Fibroblast of villous mesenchyme (primary cell): Measurements from ENCODE around the gene NAA25. TPM values are rescaled to one million over a fixed set of nuclear protein-coding genes. Genes with fewer than 3 reads are reported as not detected.

Source experiments
- DNase-seq: peaks from one replicate; pipeline ENCODE4 v3.0.0-alpha.2; 2010; ENCODE audit warnings: low read depth
- H3K4me3 ChIP-seq: 2 replicates; pipeline ENCODE4 v1.5.1; 2011; ENCODE audit warnings: low read depth, mild to moderate bottlenecking, low read length
- total RNA-seq: library from RNA; depleted of rRNA; stranded (reverse); fragments of >200 nt; gene quantifications from 2 replicates; pipeline ENCODE4 v1.2.3, GENCODE V29; 2012
- TF ChIP-seq, protein P1 (sequence below): IDR thresholded peaks from 2 replicates; pipeline ENCODE4 v1.5.1; 2012; ENCODE audit warnings: low read depth, mild to moderate bottlenecking, low read length; ENCODE audit not compliant: insufficient read depth

The NAA25 gene
- total RNA-seq, 1 donor: 30.7 TPM

DNA sequence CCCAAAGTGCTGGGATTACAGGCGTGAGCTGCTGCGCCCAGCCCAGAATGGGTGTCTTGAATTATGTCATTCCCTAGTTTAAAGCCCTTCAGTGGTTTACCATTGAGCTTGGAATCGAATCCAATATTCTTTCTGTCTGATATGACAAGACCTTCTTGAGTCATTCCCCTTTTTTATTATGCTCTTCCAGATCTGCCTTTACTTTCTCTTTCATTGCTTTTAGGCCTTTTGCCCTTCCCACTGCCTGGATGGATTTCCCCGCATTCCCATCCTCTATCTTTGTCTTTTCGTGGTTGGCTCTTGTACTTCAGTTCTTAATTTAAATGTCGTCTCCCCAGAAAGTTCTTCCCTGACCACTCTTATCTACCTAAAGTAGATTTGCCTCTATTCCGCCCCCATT lies 18.3 kb upstream of the NAA25 start:
- TF ChIP-seq, protein P1, sequence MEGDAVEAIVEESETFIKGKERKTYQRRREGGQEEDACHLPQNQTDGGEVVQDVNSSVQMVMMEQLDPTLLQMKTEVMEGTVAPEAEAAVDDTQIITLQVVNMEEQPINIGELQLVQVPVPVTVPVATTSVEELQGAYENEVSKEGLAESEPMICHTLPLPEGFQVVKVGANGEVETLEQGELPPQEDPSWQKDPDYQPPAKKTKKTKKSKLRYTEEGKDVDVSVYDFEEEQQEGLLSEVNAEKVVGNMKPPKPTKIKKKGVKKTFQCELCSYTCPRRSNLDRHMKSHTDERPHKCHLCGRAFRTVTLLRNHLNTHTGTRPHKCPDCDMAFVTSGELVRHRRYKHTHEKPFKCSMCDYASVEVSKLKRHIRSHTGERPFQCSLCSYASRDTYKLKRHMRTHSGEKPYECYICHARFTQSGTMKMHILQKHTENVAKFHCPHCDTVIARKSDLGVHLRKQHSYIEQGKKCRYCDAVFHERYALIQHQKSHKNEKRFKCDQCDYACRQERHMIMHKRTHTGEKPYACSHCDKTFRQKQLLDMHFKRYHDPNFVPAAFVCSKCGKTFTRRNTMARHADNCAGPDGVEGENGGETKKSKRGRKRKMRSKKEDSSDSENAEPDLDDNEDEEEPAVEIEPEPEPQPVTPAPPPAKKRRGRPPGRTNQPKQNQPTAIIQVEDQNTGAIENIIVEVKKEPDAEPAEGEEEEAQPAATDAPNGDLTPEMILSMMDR: no peak
- H3K4me3 ChIP-seq: peak overlapping the region; percentile 98
- peak; percentile 61 for DNase-seq

DNA sequence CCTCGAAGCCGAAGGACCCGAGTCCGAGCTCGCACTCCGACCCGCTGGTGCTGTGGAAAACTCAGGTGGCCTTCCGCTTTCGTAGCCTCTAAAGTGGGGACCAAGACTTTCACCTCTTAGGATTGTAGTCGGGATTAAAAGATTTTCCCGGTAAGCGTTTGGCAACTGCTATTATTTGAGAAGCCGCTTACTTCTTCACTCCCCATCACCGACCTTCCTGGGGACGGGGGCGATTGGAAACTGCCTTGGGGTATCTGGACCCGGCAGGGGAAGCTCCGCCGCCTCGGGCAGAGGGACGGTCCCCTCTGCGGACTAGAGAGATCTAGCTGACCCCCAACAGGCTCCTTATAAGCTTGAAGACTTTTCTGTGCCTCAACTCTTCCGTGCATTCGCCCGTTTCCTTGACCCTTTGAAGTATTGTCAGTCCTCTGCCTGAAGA lies 17.4 kb upstream of the NAA25 start:
- TF ChIP-seq, protein P1: no peak
- H3K4me3 ChIP-seq: peak overlapping the region; percentile 98
- no peak for DNase-seq

DNA sequence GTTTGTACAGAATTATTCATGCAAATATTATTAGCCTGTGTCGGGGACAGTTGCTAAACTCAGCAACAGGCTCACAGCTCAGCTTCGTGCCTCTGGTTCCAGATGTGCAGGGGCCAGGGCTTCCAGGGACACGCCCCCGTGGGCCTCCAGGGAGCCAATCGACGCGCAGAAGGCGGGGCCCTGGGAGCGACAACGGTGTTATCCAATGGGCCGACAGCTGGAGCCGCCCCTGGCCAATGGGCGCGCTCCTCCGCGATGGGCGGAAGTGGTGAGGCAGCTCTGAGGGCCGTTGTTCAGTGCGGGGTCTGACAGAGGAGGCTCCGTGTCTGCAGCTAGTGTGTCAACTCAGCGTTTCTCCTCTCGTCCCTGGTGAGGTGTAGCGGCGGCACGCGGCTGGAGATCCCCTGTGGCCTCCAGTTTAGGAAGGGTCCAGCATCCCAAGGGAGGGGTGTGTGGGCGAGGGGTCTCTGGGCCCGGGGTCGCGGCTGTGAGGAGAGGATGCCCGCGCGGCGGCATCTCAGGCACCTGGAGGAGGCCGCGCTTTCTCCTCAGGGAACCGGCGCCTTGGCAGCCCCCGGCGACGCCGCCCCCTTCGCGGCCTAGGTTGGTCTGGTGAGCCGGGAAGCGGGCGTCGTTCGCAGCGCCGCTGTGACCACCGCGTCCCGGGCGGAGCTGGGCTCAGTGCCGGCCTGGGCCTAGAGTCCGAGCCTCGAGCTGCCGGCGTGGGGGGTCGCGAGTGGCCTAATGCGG lies 16.8 kb upstream of the NAA25 start, which contains the start of gene TRAFD1:
TRAFD1 (plus strand) TSS at position 311 of the 750 bp plus-strand sequence. CDS start 4,963 bp downstream, outside the sequence.
- H3K4me3 ChIP-seq: peak within 1 kb of the TSS; percentile 98
- TF ChIP-seq, protein P1: no peak
- DNase-seq: peak; percentile 98

DNA sequence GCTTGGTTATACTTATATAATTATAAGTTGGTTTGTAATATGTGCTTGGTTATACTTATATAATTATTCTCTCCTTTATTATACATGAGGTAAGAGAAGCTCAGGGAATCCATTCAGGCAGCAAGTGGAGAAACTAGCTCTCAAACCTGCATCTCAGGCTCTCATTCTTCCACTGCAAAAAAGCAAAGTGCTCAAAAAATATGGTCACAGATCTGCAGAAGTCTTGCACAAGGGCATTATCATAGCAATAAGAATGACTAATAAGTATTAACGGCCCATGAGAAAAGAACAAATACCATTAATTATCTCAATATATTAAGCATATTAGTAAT lies 16.3 kb upstream of the NAA25 start:
- H3K4me3 ChIP-seq: no peak overlapping the region
- DNase-seq: no peak
- TF ChIP-seq, protein P1: no peak

DNA sequence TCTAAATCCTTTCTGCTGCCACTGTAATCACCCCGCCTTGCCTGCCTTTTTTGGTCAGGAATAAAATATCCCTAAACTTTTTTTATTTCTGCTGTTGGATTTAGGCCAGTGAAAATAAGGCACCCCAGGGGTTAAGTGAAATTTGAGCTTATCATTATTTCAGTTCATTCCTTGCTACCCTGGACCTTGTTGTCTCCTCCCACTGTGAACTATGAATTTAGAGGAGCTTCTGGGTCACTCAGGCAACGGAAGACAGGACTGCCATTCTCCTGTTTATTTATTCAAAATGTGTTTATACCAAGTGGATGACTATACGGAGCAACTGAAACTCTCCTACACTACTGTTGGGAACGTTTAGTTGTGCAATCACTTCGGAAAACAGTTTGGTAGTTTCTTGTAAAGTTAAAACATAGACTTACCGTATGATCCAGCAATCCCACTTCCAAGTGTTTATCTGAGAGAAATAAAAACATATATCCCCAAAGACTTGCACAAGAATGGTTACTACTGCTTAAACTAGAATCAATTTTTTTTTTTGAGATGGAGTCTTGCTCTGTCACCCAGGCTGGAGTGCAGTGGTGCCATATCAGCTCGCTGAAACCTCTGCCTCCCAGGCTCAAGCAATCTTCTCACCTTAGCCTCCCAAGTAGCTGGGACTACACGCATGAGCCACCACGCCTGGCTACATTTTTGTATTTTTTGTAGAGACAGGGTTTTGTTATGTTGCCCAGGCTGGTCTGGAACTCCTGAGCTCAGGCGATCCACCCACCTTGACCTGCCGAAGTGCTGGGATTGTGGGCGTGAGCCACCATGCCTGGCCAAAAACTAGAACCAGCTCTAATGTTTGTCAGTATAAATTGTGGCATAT lies 14.5 kb upstream of the NAA25 start:
- TF ChIP-seq, protein P1: no peak
- H3K4me3 ChIP-seq: peak overlapping the region; percentile 3

DNA sequence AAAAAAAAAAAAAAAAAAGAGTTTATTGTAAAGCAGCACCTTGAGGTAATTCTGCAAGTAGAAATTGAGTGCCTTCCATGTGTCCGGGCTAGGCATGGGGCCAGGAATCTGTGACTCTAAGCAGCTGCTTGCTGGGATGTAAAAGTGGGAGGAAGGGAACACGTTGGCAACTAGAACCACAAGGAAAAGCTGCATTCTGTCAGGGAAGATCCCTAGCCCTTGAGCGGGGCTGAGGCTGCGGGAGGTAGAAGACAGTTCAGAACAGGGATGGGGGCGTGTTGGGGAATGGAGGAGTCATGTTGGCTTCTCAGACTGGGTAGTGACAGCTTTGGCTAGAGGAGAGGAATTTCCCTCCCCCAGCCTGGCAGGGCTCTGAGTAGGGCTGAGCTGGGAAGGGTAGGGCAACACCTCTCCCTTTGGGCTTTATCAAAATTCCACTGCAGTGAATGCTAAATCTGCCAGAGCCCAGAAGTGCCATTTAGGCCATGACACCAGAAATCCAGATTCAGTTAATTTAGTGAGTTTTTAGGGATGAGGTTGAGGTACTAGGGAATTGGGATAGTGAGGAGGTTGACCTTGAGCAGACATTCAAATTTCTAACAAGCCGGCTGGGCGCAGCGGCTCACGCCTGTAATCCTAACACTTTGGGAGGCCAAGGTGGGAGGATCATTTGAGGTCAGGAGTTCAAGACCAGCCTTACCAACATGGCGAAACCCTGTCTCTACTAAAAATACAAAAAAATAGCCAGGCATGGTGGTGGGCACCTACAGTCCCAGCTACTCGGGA lies 13.4 kb upstream of the NAA25 start:
- no peak overlapping the region for H3K4me3 ChIP-seq
- peak; percentile 91 for DNase-seq
- TF ChIP-seq, protein P1: no peak

More for the DNA sequence above, 14.5 kb upstream of the NAA25 start:
- DNase-seq: peak; percentile 96
